Stomach smooth muscle (tissue), 2 donors: ENCODE results near the gene KAZN.

Experiments used
- H3K27ac ChIP-seq: one replicate; pipeline ENCODE4 v1.7.0; 2013; ENCODE audit warnings: mild to moderate bottlenecking, low read length, inconsistent platforms
- H3K27me3 ChIP-seq, 2 donors: one replicate each; pipeline ENCODE4 v1.7.0; 2013; ENCODE audit warnings: low read length in 2 of 2; ENCODE audit not compliant: insufficient read depth in 2 of 2, control insufficient read depth in 1 of 2
- H3K36me3 ChIP-seq, 2 donors: one replicate each; pipeline ENCODE4 v1.7.0; 2013; ENCODE audit warnings: low read length in 2 of 2; ENCODE audit not compliant: control insufficient read depth in 2 of 2, insufficient read depth in 2 of 2
- H3K4me1 ChIP-seq: one replicate; pipeline ENCODE4 v1.7.0; 2013; ENCODE audit warnings: low read length; ENCODE audit not compliant: control insufficient read depth, insufficient read depth
- H3K4me3 ChIP-seq, 2 donors: one replicate each; pipeline ENCODE4 v1.7.0; 2013; ENCODE audit warnings: low read length in 2 of 2
- H3K9ac ChIP-seq, 2 donors: one replicate each; pipeline ENCODE4 v1.7.0; 2013; ENCODE audit warnings: low read length in 2 of 2, mild to moderate bottlenecking in 1 of 2
- H3K9me3 ChIP-seq, 2 donors: one replicate each; pipeline ENCODE4 v1.7.0; 2013; ENCODE audit warnings: low read length in 2 of 2; ENCODE audit not compliant: control insufficient read depth in 2 of 2
- donor health status: healthy.
- donor health status: Pancreatic carcinoma.

KAZN gene

DNA sequence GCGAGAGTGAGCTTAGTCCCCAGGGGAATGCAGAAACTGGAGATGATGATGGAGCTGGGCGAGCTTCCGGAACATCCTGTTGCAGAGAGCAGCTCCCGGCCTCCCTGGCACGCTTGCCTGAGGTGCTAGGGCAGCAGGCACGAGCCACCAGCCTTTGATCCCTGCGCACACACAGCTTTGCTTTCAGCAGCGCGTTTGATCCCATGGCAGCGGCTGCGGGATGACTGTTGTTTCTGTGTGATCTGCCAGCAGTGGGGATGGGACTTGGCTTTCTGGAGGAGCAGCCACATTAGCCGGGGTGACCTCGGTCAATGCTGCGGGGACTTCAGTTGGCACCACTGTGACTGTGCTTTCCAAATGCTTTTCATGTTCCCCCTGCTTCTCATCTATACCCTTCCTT lies 193.2 kb downstream of the KAZN start:
- no peaks in the 10 kb centered on the region for H3K27me3 ChIP-seq
- no peaks in the 10 kb centered on the region for H3K4me1 ChIP-seq
- H3K27ac ChIP-seq: no peak overlapping the region
- no peaks in the 10 kb centered on the region for H3K36me3 ChIP-seq
- H3K9me3 ChIP-seq: no peaks in the 10 kb centered on the region
- no peak overlapping the region for H3K9ac ChIP-seq
- no peak overlapping the region for H3K4me3 ChIP-seq

DNA sequence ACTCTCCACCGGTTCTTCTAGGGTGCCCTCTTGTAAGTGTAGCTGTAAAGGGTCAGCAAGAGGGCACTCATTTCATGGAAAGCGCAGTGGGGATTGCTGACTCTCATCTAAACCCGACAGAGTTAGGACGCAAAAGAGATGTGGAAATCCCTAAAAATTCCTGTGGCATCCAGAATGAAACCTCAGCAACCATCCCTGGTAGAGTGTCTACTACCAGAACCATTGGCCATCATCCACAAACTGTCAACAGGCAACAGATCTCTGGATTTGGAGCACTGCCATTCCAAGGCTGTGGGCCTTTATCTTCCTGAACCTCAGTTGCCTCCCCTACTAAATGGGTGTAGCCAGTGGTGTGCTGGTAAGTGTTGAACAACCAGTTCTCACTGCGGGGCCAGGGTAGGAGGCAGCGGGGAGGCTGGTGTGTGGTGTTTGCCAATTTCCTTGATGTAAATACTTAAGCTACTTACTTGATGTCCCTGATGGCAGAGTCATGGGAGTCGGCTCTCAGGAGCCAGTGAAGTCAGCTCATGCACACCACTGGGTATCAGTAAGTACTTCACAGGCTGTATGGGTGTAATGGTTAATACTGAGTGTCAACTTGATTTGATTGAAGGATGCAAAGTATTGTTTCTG lies 195.8 kb downstream of the KAZN start:
- no peaks in the 10 kb centered on the region for H3K36me3 ChIP-seq
- no peak overlapping the region for H3K27ac ChIP-seq
- H3K4me1 ChIP-seq: no peaks in the 10 kb centered on the region
- H3K9ac ChIP-seq: no peak overlapping the region
- H3K4me3 ChIP-seq: no peak overlapping the region
- H3K27me3 ChIP-seq: no peaks in the 10 kb centered on the region
- H3K9me3 ChIP-seq: no peaks in the 10 kb centered on the region

DNA sequence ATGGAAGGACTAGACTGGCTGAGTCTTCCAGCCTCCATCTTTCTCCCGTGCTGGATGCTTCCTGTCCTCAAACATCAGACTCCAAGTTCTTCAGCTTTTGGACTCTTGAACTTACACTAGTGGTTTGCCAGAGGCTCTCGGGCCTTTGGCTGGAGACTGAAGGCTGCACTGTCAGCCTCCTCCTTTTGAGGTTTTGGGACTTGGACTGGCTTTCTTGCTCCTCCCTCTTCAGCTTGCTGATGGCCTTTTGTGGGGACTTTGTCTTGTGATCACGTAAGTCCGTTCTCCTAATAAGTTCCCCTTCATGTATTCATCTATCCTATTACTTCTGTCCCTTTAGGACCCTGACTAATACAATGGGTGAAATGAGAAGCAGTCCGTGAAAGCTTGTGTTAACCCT lies 196.4 kb downstream of the KAZN start:
- no peak overlapping the region for H3K27ac ChIP-seq
- H3K36me3 ChIP-seq: no peaks in the 10 kb centered on the region
- no peaks in the 10 kb centered on the region for H3K9me3 ChIP-seq
- H3K4me1 ChIP-seq: no peaks in the 10 kb centered on the region
- H3K9ac ChIP-seq: no peak overlapping the region
- H3K27me3 ChIP-seq: no peaks in the 10 kb centered on the region
- no peak overlapping the region for H3K4me3 ChIP-seq

DNA sequence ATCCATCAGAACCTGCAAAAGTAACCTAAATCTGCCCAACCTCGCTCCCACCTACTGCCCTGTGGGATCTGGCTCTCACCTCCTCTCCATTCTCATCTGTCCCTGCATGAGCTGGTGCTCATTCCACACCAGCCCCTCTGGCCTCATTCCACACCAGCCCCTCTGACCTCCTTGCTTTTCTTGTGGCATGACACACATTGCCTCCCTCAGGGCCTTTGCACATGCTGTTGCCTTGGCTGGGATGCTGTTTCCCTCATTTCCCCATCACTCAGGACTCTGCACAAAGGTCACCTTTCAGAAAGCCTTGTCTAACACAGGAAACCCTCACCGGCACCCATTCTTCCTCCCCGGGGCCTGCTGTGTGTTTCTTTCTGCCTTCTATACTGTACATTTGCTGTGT lies 197.1 kb downstream of the KAZN start:
- Histone ChIP-seq H3K27me3 (no peaks in the 10 kb centered on the region), H3K4me3 (no peak overlapping the region), H3K36me3 (no peaks in the 10 kb centered on the region)

DNA sequence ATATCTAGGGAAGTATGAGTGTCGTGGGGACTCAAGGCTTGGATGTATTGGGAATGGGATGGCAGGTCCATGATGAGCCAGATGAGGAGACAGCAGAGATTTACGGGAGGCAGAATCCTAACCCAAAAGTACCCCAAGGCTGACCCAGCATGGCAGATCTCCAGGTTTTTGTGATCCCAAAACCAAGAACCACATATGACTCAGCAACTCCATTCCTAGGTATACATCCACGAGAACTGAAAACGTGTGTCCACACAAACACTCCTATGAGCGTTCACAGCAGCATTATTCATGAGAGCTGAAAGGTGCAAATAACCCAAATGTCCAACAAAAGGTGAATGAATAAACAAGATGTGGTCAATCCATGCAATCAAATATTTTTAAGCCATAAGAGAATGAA lies 201.5 kb downstream of the KAZN start:
- Histone ChIP-seq H3K9me3 (no peaks in the 10 kb centered on the region), H3K9ac (no peak overlapping the region), H3K4me3 (no peak overlapping the region), H3K27me3 (peaks cover 0 to 2% of the 10 kb centered on the region in 2 donors), H3K27ac (no peak overlapping the region), H3K4me1 (no peaks in the 10 kb centered on the region), H3K36me3 (no peaks in the 10 kb centered on the region)

More for the DNA sequence above, 197.1 kb downstream of the KAZN start:
- Histone ChIP-seq H3K9ac (no peak overlapping the region), H3K9me3 (no peaks in the 10 kb centered on the region), H3K4me1 (no peaks in the 10 kb centered on the region), H3K27ac (no peak overlapping the region)

DNA sequence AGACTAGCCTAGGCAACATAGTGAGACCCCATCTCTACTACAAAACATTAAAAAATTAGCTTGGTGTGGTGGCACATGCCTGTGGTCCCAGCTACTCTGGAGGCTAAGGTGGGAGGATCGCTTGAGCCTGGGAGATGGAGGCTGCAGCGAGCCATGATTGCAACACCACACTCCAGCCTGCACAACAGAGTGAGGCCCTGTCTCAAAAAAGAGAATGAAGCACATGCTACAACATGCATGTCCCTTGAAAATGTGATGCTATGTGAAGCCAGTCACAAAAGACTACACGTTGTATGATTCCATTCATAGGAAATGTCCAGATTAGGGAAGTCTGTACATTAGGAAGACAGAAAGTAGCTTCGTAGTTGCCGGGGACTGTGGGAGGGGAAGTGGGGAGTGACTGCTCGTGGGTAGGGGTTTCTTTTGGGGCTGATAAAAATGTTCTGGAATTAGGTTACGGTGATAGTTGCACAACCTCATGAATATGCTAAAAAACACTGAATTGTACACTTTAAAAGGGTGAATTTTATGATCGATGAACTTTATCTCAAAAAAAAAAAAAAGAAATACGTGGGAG lies 202.1 kb downstream of the KAZN start:
- Histone ChIP-seq H3K4me1 (no peaks in the 10 kb centered on the region), H3K4me3 (no peak overlapping the region), H3K27ac (no peak overlapping the region), H3K9me3 (no peaks in the 10 kb centered on the region), H3K36me3 (no peaks in the 10 kb centered on the region), H3K9ac (no peak overlapping the region), H3K27me3 (peaks cover 0 to 2% of the 10 kb centered on the region in 2 donors)

DNA sequence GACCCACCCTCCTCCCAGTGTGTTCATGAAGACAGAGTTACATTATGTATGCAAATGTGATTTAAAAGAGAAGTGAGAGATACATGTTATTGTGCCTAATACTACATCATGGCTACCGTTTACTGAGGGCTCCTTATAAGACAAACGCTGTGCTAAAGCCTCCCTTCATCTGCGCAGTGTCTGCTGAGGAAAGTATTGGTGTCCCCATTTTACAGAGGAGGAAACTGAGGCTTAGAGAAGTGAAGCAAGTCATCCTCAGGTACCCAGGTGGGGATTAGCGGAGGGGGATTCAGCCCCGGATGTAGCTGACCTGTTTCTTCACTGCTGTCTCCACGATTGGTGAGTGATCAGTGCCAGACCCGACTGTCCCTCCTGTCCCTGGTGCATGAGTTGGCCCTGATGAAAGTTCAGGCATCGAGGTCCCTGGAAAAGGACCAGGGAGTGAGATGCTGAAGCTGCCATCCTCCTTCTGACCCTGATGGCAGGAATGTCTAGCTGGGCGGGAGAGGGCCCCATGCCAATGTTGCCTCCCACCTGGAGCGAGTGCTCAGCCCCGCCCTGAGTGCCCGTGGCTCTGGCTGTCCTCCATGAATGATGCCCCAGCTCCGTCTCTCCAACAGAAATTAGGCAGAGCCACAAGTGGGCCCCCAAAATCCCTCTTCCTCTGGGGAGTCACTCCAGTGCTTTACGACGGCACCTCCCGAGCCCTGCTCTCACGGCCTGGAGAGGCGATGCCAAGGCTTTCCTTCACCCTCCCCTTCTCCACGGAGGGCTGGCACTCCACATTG lies 204.7 kb downstream of the KAZN start:
- no peaks in the 10 kb centered on the region for H3K4me1 ChIP-seq

DNA sequence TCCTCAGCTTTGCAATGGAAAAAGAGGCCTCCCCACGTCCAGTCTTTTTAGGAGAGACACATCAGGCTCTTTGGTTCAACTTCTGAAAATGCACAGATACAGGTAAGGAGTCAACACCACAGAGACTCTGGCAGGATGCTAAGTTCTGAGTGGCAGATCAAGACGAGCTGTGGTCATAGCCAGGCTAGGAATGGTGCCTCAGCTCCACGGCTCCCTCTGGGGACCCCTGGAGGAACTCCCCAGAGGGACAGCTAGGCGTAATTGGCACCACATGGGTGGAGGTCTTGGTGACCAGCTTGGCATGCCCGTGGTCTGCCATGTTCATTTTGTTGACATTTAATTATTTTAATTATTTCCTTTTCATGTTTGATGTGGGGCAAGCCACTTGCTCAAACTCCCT lies 206.1 kb downstream of the KAZN start:
- no peak overlapping the region for H3K4me3 ChIP-seq
- no peak overlapping the region for H3K9ac ChIP-seq
- H3K27ac ChIP-seq: no peak overlapping the region
- no peaks in the 10 kb centered on the region for H3K36me3 ChIP-seq
- no peaks in the 10 kb centered on the region for H3K4me1 ChIP-seq
- peaks cover 6 to 25% of the 10 kb centered on the region in 2 donors for H3K9me3 ChIP-seq
- peaks cover 0 to 4% of the 10 kb centered on the region in 2 donors for H3K27me3 ChIP-seq

More for the DNA sequence above, 204.7 kb downstream of the KAZN start:
- H3K9ac ChIP-seq: no peak overlapping the region
- H3K36me3 ChIP-seq: no peaks in the 10 kb centered on the region
- peaks cover 0 to 4% of the 10 kb centered on the region in 2 donors for H3K27me3 ChIP-seq
- H3K9me3 ChIP-seq: peaks cover 6 to 22% of the 10 kb centered on the region in 2 donors
- H3K27ac ChIP-seq: no peak overlapping the region
- H3K4me3 ChIP-seq: no peak overlapping the region

DNA sequence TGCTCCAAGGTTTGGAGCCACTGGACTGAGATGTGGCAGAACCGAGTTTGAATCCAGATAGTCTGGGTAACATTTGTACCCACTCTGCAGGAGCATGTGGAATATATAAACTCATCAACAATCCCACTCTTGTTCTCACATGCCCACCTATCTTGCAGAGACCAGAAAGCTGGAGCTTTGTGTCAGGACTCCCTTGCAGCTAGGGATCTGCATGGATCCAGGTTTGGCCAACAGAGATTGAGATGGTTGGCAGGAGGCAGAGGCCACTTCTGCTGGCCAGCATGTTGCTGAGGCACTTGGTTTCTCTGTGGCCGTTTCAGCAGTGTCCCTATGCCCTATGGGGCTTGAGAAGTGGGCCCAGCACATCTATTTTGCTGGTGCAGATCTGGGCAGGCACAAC lies 208.3 kb downstream of the KAZN start:
- Histone ChIP-seq H3K9ac (no peak overlapping the region), H3K27ac (no peak overlapping the region), H3K4me3 (no peak overlapping the region), H3K36me3 (no peaks in the 10 kb centered on the region), H3K4me1 (no peaks in the 10 kb centered on the region), H3K9me3 (peaks cover 6 to 25% of the 10 kb centered on the region in 2 donors), H3K27me3 (peaks cover 0 to 4% of the 10 kb centered on the region in 2 donors)

DNA sequence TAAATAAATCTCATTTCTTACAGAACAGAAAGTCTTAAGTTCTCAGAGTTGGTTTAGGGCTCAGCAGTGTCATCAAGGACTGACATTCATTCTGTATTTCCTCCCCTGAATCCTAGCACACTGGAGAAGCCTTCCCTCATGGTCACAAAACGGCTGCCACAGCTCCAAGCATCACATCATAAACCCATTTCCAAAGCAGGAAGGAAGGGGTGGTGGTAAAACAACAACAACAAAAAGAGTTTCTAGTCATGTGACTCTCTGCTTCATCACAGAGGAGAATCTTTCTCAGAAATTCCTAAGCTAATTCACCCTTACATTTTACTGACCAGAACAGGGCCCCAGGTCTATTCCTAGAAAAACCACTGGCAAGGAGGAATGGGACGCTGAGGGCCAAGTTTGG lies 210.3 kb downstream of the KAZN start:
- H3K9me3 ChIP-seq: peaks cover 6 to 25% of the 10 kb centered on the region in 2 donors
- H3K4me1 ChIP-seq: no peaks in the 10 kb centered on the region
- H3K36me3 ChIP-seq: no peaks in the 10 kb centered on the region
- no peak overlapping the region for H3K27ac ChIP-seq
- no peak overlapping the region for H3K4me3 ChIP-seq
- H3K9ac ChIP-seq: no peak overlapping the region
- peaks cover 0 to 2% of the 10 kb centered on the region in 2 donors for H3K27me3 ChIP-seq
